Lung (tissue), 12 donors: Measurements from ENCODE around the gene NFYC. TPM values are rescaled to one million over a fixed set of nuclear protein-coding genes. Genes with fewer than 3 reads are reported as not detected.
A peak's percentile ranks its signal among the peaks of the same experiment; 100 is the strongest.

Experiments
- ATAC-seq: fragments of 200-7000 bp; cut with Tn5 transposase; one replicate; pipeline ENCODE4 v1.9.1; 2020; ENCODE audit warnings: moderate number of reproducible peaks; ENCODE audit not compliant: insufficient read depth, low FRiP score
- DNase-seq, 3 donors: peaks; one replicate each; pipeline ENCODE4 v3.0.0-alpha.2; 2013 to 2017
- H3K27ac ChIP-seq, 2 donors: one replicate each; pipeline ENCODE4 v1.5.1; 2013; ENCODE audit warnings: mild to moderate bottlenecking in 2 of 2, moderate library complexity in 2 of 2, control low read depth in 1 of 2, inconsistent platforms in 1 of 2, low read depth in 1 of 2, low read length in 1 of 2
- H3K27me3 ChIP-seq, 3 donors: one replicate each; pipeline ENCODE4 v1.5.1; 2013; ENCODE audit warnings: low read length in 2 of 3; ENCODE audit not compliant: control insufficient read depth in 3 of 3, insufficient read depth in 3 of 3
- H3K36me3 ChIP-seq, 4 donors: one replicate each; pipeline ENCODE4 v1.5.1; 2013; ENCODE audit warnings: low read length in 4 of 4, mild to moderate bottlenecking in 1 of 4, moderate library complexity in 1 of 4; ENCODE audit not compliant: control insufficient read depth in 4 of 4, insufficient read depth in 4 of 4
- H3K4me1 ChIP-seq, 5 donors: one replicate each; pipeline ENCODE4 v1.5.1; 2013; ENCODE audit warnings: low read length in 5 of 5, mild to moderate bottlenecking in 2 of 5, moderate library complexity in 1 of 5; ENCODE audit not compliant: control insufficient read depth in 5 of 5, insufficient read depth in 5 of 5
- H3K4me3 ChIP-seq: one replicate; pipeline ENCODE4 v1.5.1; 2013; ENCODE audit warnings: mild to moderate bottlenecking, control low read depth, moderate library complexity
- H3K9ac ChIP-seq, 2 donors: one replicate each; pipeline ENCODE4 v1.5.1; 2013; ENCODE audit warnings: low read length in 2 of 2, control low read depth in 1 of 2; ENCODE audit not compliant: insufficient read depth in 1 of 2
- H3K9me3 ChIP-seq, 4 donors: one replicate each; pipeline ENCODE4 v1.5.1; 2013; ENCODE audit warnings: low read length in 3 of 4, mild to moderate bottlenecking in 1 of 4, moderate library complexity in 1 of 4; ENCODE audit not compliant: control insufficient read depth in 4 of 4, insufficient read depth in 3 of 4
- CTCF ChIP-seq: IDR thresholded peaks from 2 replicates; pipeline ENCODE4 v1.5.1; 2012; ENCODE audit warnings: mild to moderate bottlenecking; ENCODE audit errors: control extremely low read depth, extremely low read depth
- WGBS, 2 donors: extraction: QIAGEN DNeasy Blood & Tissue Kit; methylation state at CpG; one replicate each; pipeline ENCODE4 v1.1.7; 2013; 5-methylcytosine and 5-hydroxymethylcytosine counted together
- polyA plus RNA-seq, 2 donors: library from polyadenylated mRNA; stranded (reverse); fragments of 200-250 nt; gene quantifications; one replicate each; pipeline ENCODE4 v1.2.1, GENCODE V29; 2013
- total RNA-seq, 2 donors: library from RNA; depleted of rRNA in 1 of 2; stranded (reverse); fragments of >200 nt in 1 of 2; gene quantifications; one replicate each; pipeline ENCODE4 v1.2.1, GENCODE V29; 2014 to 2021
- donor health status: control.
- donor health status: control.
- donor health status: Bipolar disorder and iron deficiency.
- donor health status: healthy.
- donor health status: DM: yes; HTN: yes; CAD: no.

Gene NFYC
- total and polyA plus RNA-seq, 4 donors = 28.6 to 69.5 (median 50.3) TPM

- Histone ChIP-seq H3K4me1 (peaks cover 0 to 25% (median 8%) of the 10 kb centered on the region in 5 donors), H3K9me3 (no peaks in the 10 kb centered on the region)
- no peak for ATAC-seq
Measured at GRCh38 chr1:40706626-40707025, 15.1 kb downstream of the NFYC start.

GRCh38 chr1:40708750-40709099 lies 17.2 kb downstream of the NFYC start:
- DNase-seq = peak in 1 of 3 donors; percentile 89
- Histone ChIP-seq H3K4me3 (no peak overlapping the region), H3K27me3 (no peaks in the 10 kb centered on the region), H3K36me3 (peaks cover 0 to 7% (median 0%) of the 10 kb centered on the region in 4 donors), H3K9me3 (no peaks in the 10 kb centered on the region), H3K9ac (no peak overlapping the region), H3K4me1 (peaks cover 0 to 34% (median 8%) of the 10 kb centered on the region in 5 donors), H3K27ac (peak overlapping the region; percentile 79 to 98)
- no peak for TF ChIP-seq CTCF
- ATAC-seq = peak; percentile 7
- 4 to 17% methylated on average over 3 of the region's 3 CpGs for WGBS, 2 donors

More at GRCh38 chr1:40706626-40707025, 15.1 kb downstream of the NFYC start:
- no peak for DNase-seq
- H3K27me3 ChIP-seq = no peaks in the 10 kb centered on the region
- H3K36me3 ChIP-seq = no peaks in the 10 kb centered on the region
- TF ChIP-seq CTCF = no peak
- no peak overlapping the region for H3K4me3 ChIP-seq
- 94 to 97% methylated on average over 4 of the region's 4 CpGs for WGBS, 2 donors
- no peak overlapping the region for H3K27ac ChIP-seq
- H3K9ac ChIP-seq = no peak overlapping the region

- Histone ChIP-seq H3K27ac (peak overlapping the region; percentile 79 to 98), H3K4me1 (peaks cover 0 to 36% (median 8%) of the 10 kb centered on the region in 5 donors), H3K36me3 (peaks cover 0 to 8% (median 0%) of the 10 kb centered on the region in 4 donors), H3K9ac (peak overlapping the region; percentile 17 to 63), H3K9me3 (no peaks in the 10 kb centered on the region), H3K27me3 (no peaks in the 10 kb centered on the region), H3K4me3 (peak overlapping the region; percentile 26)
- WGBS, 2 donors = 4 to 5% methylated on average over 10 of the region's 10 CpGs
- DNase-seq = peak; percentile 92 to 99 (median 98)
- TF ChIP-seq CTCF = no peak
- ATAC-seq = peak; percentile 92
Measured at GRCh38 chr1:40709100-40709801, 17.7 kb downstream of the NFYC start.
